ENCODE data around the gene B3GNT5. TPM values are rescaled to one million over a fixed set of nuclear protein-coding genes. Genes with fewer than 3 reads are reported as not detected.

Gene B3GNT5
- polyA plus RNA-seq, 3 donors = 14.1 to 17.7 (median 14.2) TPM

DNA sequence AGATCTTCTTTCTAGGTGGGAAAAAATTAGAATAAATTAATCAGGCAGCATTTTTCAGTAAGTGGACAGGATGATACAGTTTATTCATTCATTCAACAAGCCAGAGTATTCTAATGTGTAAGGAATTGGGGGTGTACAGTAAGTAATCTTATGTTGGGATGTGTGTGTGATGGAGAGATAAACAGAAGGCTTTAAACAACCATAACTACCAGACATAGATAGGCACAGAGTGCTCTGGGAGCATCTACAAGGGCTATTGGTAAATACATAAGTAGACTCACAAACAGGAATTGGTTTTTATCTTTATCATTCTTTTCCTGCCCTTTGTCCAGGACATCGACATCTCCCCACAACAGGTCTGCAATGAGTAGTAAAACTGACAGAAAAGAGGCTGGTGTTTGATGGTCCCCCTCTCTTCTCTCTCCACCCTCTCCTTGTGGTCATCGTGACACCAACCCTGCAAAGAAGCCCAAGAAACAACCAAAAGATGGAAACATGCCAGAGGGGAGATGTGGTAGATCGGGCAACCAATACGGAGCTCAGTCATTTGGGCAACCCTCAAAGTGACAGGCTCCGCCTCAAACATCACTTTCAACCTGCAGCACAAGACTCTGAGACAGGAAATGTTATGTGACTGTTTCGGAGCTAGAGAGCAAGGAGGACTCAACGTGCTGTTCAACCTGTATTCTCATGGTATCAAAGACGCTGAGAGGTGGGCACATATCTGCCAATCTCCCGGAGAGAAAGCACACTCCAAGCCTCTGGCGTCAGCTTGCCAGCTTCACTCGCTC, 28.7 kb upstream of the B3GNT5 start:
- no peaks in the 10 kb centered on the region for H3K79me2 ChIP-seq (ENCODE audit: insufficient read depth, low read length)
- TF ChIP-seq, protein P1, sequence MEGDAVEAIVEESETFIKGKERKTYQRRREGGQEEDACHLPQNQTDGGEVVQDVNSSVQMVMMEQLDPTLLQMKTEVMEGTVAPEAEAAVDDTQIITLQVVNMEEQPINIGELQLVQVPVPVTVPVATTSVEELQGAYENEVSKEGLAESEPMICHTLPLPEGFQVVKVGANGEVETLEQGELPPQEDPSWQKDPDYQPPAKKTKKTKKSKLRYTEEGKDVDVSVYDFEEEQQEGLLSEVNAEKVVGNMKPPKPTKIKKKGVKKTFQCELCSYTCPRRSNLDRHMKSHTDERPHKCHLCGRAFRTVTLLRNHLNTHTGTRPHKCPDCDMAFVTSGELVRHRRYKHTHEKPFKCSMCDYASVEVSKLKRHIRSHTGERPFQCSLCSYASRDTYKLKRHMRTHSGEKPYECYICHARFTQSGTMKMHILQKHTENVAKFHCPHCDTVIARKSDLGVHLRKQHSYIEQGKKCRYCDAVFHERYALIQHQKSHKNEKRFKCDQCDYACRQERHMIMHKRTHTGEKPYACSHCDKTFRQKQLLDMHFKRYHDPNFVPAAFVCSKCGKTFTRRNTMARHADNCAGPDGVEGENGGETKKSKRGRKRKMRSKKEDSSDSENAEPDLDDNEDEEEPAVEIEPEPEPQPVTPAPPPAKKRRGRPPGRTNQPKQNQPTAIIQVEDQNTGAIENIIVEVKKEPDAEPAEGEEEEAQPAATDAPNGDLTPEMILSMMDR (IDR thresholded peaks at IDR 0.05) = no peak
- Mint-ChIP-seq H3K4me3 (no peak overlapping the region), H3K36me3 (no peaks in the 10 kb centered on the region), H3K27me3 (ENCODE audit: low read depth in 3 of 3) (peaks cover 2 to 6% (median 3%) of the 10 kb centered on the region in 3 donors), H3K4me1 (peaks cover 14% of the 10 kb centered on the region), H3K9me3 (peaks cover 0 to 2% (median 0%) of the 10 kb centered on the region in 7 donors), H3K27ac (no peak overlapping the region)
- no peak overlapping the region for H3K4me2 ChIP-seq (replicated peaks; ENCODE audit: extremely low read depth, low read length, poor library complexity, severe bottlenecking)
- peaks cover under 1 to 1% of the 10 kb centered on the region in 2 donors for H3K4me1 ChIP-seq (ENCODE audit: control insufficient read depth in 1 of 2, insufficient read depth in 2 of 2, low read length in 2 of 2)
- no peaks in the 10 kb centered on the region for H4K20me1 ChIP-seq (ENCODE audit: insufficient read depth, low read length)
- H2AFZ ChIP-seq (ENCODE audit: insufficient read depth, low read depth, low read length, poor library complexity, severe bottlenecking) = peak overlapping the region; percentile 36
- H3K27me3 ChIP-seq (ENCODE audit: control insufficient read depth in 2 of 2, insufficient read depth in 2 of 2, low read length in 2 of 2) = no peaks in the 10 kb centered on the region
- no peaks in the 10 kb centered on the region for H3K9me3 ChIP-seq (replicated peaks in 1 of 2; ENCODE audit: control insufficient read depth in 1 of 2, insufficient read depth in 1 of 2, low read length in 2 of 2)
- H3K27ac ChIP-seq (ENCODE audit: low read depth in 1 of 2, low read length in 2 of 2) = no peak overlapping the region
- H3K36me3 ChIP-seq (replicated peaks in 1 of 2; ENCODE audit: control insufficient read depth in 1 of 2, insufficient read depth in 2 of 2, low read length in 2 of 2) = no peaks in the 10 kb centered on the region
- intact Hi-C loops (cut with micrococcal nuclease) = no loop called here
- no peak overlapping the region for H3K4me3 ChIP-seq (replicated peaks in 1 of 3; ENCODE audit: low read depth in 2 of 3, low read length in 3 of 3)
- DNase-seq = no peak
- H3K9ac ChIP-seq (ENCODE audit: insufficient read depth, low read length, poor library complexity, severe bottlenecking) = no peak overlapping the region
- 45% methylated on average over 6 of the region's 11 CpGs for WGBS (ENCODE audit: insufficient coverage)

- peaks cover 0 to 2% (median 0%) of the 10 kb centered on the region in 7 donors for H3K9me3 Mint-ChIP-seq
- H3K27me3 Mint-ChIP-seq (ENCODE audit: low read depth in 3 of 3) = peaks cover 2 to 5% (median 3%) of the 10 kb centered on the region in 3 donors
- H3K4me3 Mint-ChIP-seq = no peak overlapping the region
Measured at GRCh38 chr3:183226333-183226890, 26.6 kb upstream of the B3GNT5 start.

More at GRCh38 chr3:183226333-183226890, 26.6 kb upstream of the B3GNT5 start:
- Mint-ChIP-seq H3K27ac (no peak overlapping the region), H3K36me3 (no peaks in the 10 kb centered on the region), H3K4me1 (peaks cover 14% of the 10 kb centered on the region)
- H3K79me2 ChIP-seq (ENCODE audit: insufficient read depth, low read length) = no peaks in the 10 kb centered on the region
- no peak overlapping the region for H3K4me2 ChIP-seq (replicated peaks; ENCODE audit: extremely low read depth, low read length, poor library complexity, severe bottlenecking)
- H4K20me1 ChIP-seq (ENCODE audit: insufficient read depth, low read length) = no peaks in the 10 kb centered on the region
- intact Hi-C loops (cut with micrococcal nuclease) = no loop called here
- H2AFZ ChIP-seq (ENCODE audit: insufficient read depth, low read depth, low read length, poor library complexity, severe bottlenecking) = no peak overlapping the region
- 84% methylated on average over 2 of the region's 9 CpGs for WGBS (ENCODE audit: insufficient coverage)
- no peak overlapping the region for H3K4me3 ChIP-seq (replicated peaks in 1 of 3; ENCODE audit: low read depth in 2 of 3, low read length in 3 of 3)
- no peaks in the 10 kb centered on the region for H3K27me3 ChIP-seq (ENCODE audit: control insufficient read depth in 2 of 2, insufficient read depth in 2 of 2, low read length in 2 of 2)
- no peak overlapping the region for H3K9ac ChIP-seq (ENCODE audit: insufficient read depth, low read length, poor library complexity, severe bottlenecking)
- H3K27ac ChIP-seq (ENCODE audit: low read depth in 1 of 2, low read length in 2 of 2) = no peak overlapping the region
- TF ChIP-seq, protein P1 (IDR thresholded peaks at IDR 0.05) = no peak
- DNase-seq = no peak
- H3K4me1 ChIP-seq (ENCODE audit: control insufficient read depth in 1 of 2, insufficient read depth in 2 of 2, low read length in 2 of 2) = no peaks in the 10 kb centered on the region
- no peaks in the 10 kb centered on the region for H3K36me3 ChIP-seq (replicated peaks in 1 of 2; ENCODE audit: control insufficient read depth in 1 of 2, insufficient read depth in 2 of 2, low read length in 2 of 2)
- no peaks in the 10 kb centered on the region for H3K9me3 ChIP-seq (replicated peaks in 1 of 2; ENCODE audit: control insufficient read depth in 1 of 2, insufficient read depth in 1 of 2, low read length in 2 of 2)

Measured in CD14-positive monocyte (primary cell).